HG03064 (cell line): ENCODE measurements around the gene RNF220.
"Not testable (repeated sequence)": the region's sequence is repeated elsewhere in the genome, so short reads cannot be mapped to it uniquely, and the experiment has no call there.

Source experiments
- ATAC-seq: cut with Tn5 transposase; IDR thresholded peaks from one replicate; pipeline ENCODE4 v1.9.1; 2021; ENCODE audit warnings: low read depth; ENCODE audit not compliant: unreplicated experiment

Gene RNF220

DNA sequence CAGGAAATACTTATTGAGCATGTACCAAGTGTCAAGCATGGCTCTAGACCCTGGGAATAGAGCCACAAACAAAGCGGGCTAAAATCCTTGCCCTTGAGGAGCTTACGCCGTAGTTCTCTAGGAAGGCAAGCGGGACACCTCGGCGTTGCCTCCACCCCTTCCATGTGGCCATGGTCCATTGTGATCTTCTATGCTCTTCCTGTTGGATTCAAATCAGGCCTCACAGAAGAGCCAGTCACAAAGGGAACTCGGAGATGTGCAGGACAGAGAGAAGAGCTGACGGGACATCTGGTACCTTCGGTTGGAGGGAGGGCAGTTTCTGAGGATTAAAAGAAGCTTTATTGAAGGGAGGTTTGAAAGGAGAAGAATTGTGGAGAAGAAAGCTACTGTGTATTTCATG, 139.9 kb downstream of the RNF220 start:
- no peak for ATAC-seq

DNA sequence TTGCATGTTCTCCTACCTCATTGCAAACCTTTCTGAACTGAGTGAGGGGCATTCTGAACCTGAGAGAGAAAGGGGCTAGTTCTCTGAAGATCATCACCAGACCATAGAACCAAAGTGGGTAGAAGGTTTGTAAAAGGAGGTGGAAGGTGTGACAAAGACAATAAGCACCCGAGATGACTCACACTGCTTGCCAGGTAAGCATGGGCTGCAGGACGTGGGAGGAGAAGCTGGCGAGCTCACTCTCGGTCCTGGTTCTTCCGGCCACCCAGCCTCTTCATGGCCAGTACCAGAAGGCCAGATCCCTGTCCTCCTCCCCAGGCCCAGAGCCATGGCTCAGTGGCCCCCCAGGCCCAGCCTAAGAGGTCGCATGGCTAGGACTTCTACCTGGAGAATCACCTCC, 140.9 kb downstream of the RNF220 start:
- no peak for ATAC-seq

DNA sequence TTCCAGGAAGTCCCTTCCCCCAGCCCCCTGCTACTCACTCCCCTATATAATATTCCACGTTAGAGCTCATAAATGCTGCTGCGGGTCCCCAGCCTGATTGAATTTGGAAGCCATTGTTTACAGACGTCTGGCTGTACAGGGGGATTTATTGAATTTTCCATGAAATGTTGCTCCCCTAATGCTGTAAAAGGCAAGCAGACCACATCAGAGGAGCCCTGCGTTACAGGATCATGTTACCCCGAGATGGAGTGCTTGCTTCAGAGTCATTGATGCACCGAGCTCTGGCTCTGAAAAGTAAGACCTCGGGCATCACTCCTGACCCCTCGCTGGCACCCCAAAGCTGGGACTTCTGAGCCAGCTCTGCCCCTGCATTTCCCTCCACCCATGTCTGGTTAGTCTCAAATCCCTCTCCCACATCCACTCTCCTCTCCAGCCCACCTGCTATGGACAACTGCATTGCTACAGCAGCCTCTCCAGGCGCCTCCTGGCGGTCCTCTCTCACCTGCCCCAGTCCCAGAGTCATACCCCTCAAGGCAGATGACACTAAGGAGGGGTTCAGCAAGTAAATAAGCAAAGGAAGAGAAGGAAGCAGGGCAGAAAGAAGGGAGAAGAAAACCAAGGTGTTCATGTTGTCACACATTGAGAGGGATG, 141.5 kb downstream of the RNF220 start:
- ATAC-seq, result no peak

GRCh38 chr1:44547361-44547760, 142.3 kb downstream of the RNF220 start:
- no peak for ATAC-seq

GRCh38 chr1:44547837-44548236, 142.8 kb downstream of the RNF220 start:
- ATAC-seq, result no peak

- no peak for ATAC-seq
Observed at GRCh38 chr1:44549510-44549909, 144.5 kb downstream of the RNF220 start.

- no peak for ATAC-seq
Observed at GRCh38 chr1:44553127-44553758, 148.2 kb downstream of the RNF220 start.

DNA sequence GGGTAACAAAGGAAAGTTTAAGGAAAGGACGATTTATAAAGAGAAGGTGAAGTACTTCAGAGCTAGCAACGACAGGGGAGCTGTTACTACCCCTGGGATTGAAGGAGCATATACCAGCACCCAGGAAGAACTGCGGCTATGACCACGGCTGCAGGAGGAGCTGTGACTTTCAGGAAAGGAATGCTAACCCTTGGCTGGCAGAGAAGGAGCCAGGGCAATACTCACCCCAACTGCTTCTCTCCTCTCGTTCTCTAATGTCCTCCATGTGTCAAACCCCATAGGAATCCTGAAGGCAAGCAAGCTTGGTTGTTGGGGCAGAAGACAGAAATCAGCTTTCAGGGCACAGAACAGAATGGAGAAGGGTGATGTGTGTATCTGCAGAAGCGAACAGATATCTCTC, 148.7 kb downstream of the RNF220 start:
- no peak for ATAC-seq

GRCh38 chr1:44554706-44555105, 149.7 kb downstream of the RNF220 start:
- no peak for ATAC-seq

DNA sequence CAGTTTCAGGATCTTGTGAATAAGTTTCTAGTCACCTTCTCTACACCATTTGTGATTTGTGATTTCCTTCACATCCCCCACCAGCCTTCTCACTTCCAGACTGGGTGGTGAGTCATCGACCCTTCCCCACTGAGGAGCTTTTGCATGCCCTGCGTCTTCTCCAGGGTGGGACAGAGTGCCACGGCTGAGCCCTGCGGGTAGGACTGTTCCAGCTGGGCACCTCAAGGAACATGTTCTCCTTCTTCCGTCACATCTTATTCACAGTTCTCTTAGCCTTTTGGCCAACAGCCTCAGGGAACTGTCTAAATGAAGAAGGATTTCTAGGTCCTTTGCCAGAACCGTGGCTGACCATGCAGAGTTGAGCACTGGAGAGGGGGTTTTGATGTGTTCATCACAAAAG, 152.7 kb downstream of the RNF220 start:
- ATAC-seq, result no peak

GRCh38 chr1:44558883-44559282, 153.8 kb downstream of the RNF220 start:
- ATAC-seq, result no peak

GRCh38 chr1:44559330-44559729, 154.3 kb downstream of the RNF220 start:
- no peak for ATAC-seq

DNA sequence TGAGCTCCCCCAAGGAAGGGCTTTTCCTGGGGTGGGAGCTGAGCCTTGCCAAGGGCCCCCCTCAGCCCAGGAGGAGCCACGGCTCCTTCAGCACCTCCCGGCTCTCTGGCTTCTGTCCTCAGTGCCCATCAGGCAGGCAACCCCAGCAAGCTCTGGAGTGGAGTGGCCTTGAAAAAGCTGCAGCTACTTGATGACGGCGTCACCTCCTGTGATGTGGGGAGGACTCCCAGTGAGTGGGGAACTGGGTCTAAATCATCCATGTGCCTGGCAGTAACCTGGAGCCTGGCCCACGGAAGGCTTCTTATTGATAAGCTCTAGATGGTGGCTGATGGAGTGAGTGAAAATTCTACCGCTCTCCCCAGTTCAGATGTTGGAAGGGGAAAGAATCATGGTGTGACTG, 154.9 kb downstream of the RNF220 start:
- ATAC-seq, result no peak

DNA sequence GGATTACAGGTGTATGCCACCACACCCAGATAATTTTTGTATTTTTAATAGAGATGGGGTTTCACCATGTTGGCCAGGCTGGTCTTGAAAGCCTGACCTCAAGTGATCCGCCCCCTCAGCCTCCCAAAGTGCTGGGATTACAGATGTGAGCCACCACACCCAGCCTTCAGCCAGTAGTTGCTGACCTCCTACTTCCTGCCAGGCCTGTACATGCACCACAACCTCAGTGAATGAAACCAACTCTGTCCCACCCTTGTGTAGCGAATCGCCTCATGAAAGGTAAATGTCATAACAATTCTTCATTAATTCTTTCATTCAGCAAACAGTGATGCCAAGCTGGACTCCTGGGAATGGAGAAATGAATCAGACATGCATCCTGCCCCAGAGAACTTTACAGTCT, 155.6 kb downstream of the RNF220 start:
- not testable (repeated sequence) for ATAC-seq

- ATAC-seq, result no peak
Observed at GRCh38 chr1:44565259-44565750, 160.2 kb downstream of the RNF220 start.

- ATAC-seq, result no peak
Observed at GRCh38 chr1:44565833-44566232, 160.8 kb downstream of the RNF220 start.

DNA sequence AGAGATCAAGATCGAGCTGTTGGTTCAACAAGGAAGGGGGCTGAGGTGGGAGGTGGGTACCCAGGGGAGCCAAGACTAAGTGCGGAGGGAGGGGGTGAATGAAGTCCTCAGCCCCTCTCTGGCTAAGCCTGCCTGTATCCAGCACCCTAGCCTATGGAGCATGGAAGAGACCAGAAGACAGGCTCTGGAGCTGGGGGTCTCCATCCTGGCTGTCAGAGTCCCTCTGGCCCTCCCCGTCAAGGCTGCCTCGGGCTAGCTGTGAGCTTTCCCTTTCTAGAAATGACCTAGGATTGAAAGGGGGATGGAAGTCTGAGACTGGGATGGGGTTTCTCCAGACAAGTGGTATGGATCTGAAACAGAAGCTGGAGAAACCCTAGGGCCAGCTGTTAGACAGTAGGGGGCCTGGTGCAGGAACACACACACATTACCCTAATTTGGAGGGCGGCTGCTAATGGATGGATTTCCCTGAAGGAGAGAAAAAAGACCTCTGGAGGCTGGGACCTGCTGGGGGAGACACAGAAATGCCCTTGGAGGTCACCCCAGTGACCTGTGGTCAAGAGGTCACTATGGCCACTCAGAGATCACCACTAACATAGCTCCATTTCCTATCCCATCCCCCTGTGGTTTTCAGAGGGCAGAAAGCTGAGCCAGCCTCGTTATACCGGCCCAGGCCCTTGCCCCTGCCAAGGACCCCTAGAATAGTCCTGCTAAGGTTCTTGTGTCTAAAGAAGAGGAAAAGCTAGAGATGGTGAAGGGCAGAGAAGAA, 161.4 kb downstream of the RNF220 start:
- no peak for ATAC-seq

DNA sequence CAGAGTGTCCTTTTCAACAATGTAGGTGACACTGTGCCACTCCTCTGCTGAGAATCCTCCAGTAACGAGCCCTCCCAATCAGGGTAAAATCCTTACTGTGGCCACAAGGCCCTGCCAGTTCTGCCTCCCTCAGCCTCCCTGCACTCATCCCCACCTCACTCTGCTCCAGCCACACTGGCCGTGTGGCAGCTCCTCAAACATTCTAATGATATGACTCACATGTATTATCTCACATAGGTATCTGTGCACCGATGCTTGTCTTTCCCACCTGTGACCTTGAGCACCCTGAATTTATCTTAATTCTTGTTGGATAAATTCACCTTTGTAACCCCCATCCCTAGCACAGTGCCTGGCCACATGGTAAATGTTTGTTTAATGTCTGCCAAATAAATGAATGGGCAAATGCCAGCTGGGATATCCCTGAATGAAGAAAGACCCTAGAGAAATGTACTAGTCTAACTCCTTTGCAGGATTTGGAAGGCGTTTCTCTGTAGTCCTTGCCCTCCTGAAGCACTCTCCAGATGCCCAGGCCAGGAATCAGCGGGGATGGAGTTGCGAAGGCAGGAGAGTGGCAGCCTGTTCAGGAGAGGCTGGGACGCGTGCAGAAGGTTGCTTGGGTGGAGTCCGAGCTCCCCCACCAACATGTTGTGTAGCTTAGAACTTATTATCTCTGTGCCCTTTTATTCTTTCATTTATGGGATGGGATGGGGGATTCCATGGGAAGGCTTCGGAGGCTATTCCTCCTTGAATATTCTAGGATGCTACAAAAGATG, 163.3 kb downstream of the RNF220 start:
- ATAC-seq, result no peak

DNA sequence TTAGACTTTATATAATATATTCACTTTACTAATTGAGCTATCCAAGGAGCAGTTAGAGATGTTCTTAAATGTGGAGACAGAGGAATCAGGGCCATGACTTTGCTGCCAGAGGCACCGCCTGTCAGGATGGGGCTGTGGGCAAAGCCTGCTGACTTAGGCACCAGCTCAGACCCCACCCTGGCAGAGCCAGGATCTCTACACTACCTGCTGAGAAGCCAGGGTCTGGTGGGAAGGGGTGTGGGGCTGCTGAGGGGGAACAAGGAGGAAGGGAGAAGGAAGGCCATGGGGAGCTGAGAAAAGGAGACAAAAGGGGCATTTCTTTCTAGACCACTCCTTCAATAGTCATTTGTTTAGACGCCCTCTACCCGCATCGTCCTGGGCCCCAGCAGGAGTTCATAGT, 164.4 kb downstream of the RNF220 start:
- no peak for ATAC-seq

DNA sequence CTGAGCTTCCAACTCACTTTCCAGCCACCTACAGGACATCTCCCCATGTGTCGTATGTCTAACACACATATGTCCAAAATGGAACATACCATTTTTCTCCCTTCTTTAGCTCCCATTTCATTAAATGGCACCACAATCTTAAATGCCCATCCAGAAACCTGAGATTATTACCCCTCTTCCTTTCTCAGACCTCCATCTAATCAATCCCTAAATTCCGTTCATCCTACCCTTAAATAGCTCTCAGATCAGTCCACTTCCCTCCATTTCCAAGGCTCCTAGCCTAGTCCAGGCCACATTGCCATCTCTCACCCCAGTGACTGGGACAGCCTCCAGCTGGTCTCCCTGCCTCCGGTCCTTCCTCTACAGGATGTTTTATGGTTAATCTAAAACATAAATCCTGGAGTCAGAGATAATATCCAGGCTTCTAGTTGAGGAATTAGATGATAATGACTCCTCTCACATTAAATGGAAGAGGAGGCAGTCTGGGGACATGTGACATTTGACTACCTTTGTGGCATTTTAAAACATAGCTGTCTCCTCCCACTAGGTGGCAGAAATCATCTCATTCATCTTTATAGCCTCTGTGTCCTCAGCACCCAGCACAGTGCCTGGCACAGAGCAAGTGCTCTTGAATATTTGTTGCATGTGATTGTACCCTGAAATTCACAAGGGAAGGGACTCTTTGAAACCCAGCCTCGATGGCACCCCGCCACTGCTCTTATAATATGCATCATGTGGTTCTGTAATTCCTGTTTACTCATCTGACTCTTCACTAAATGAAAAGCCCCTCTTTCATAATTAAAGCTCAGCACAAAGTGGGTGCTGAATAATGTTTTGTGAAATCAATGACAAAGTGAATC, 166.9 kb downstream of the RNF220 start:
- no peak for ATAC-seq
